DND-41 (cell line): Measurements from ENCODE around the gene PWWP2B.

Experiments
- CTCF ChIP-seq: IDR thresholded peaks from 2 replicates; pipeline ENCODE4 v1.5.1; 2012; ENCODE audit warnings: borderline replicate concordance, low read length, moderate library complexity, mild to moderate bottlenecking; ENCODE audit not compliant: poor library complexity, severe bottlenecking; ENCODE audit errors: extremely low read depth
- EZH2 ChIP-seq: IDR thresholded peaks from 3 replicates; pipeline ENCODE4 v1.6.1; 2012; ENCODE audit warnings: borderline replicate concordance, low read depth, mild to moderate bottlenecking, moderate library complexity, low read length, inconsistent platforms; ENCODE audit not compliant: severe bottlenecking

GRCh38 chr10:132385389-132385667 is 11.7 kb upstream of the PWWP2B start:
- TF ChIP-seq CTCF (no peak), EZH2 (no peak)
